ENCODE data around the gene ATRNL1.
"Not testable (repeated sequence)": the region's sequence is repeated elsewhere in the genome, so short reads cannot be mapped to it uniquely, and the experiment has no call there.

DNA sequence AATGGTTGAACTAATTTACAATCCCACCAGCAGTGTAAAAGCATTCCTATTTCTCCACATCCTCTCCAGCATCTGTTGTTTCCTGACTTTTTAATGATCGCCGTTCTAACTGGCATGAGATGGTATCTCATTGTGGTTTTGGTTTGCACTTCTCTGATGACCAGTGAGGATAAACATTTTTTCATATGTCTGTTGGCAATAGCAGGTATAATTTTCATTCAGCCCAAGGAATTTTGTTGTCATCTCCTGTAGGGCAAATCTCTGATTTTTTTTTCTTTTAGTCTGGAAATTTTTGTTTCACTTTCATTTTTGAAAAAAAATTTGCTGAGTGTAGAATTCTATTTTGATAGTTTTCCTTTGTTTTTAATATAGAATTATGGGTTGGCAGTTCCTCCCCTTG, 114.1 kb downstream of the ATRNL1 start:
- TF ChIP-seq, protein P1, sequence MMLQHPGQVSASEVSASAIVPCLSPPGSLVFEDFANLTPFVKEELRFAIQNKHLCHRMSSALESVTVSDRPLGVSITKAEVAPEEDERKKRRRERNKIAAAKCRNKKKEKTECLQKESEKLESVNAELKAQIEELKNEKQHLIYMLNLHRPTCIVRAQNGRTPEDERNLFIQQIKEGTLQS (IDR thresholded peaks at IDR 0.05; ENCODE audit: insufficient read depth, low read depth, low read length), result not testable (repeated sequence)
- TF ChIP-seq, protein P2, sequence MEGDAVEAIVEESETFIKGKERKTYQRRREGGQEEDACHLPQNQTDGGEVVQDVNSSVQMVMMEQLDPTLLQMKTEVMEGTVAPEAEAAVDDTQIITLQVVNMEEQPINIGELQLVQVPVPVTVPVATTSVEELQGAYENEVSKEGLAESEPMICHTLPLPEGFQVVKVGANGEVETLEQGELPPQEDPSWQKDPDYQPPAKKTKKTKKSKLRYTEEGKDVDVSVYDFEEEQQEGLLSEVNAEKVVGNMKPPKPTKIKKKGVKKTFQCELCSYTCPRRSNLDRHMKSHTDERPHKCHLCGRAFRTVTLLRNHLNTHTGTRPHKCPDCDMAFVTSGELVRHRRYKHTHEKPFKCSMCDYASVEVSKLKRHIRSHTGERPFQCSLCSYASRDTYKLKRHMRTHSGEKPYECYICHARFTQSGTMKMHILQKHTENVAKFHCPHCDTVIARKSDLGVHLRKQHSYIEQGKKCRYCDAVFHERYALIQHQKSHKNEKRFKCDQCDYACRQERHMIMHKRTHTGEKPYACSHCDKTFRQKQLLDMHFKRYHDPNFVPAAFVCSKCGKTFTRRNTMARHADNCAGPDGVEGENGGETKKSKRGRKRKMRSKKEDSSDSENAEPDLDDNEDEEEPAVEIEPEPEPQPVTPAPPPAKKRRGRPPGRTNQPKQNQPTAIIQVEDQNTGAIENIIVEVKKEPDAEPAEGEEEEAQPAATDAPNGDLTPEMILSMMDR (IDR thresholded peaks at IDR 0.05; ENCODE audit: control extremely low read depth in 1 of 3, insufficient read depth in 1 of 3, low read depth in 1 of 3, low read length in 3 of 3), result not testable (repeated sequence)
- not testable (repeated sequence) for TF ChIP-seq CREB1 (IDR thresholded peaks at IDR 0.05); YY1 (IDR thresholded peaks at IDR 0.05; ENCODE audit: low read depth, low read length); SIRT6 (IDR thresholded peaks at IDR 0.05; ENCODE audit: low read length); CBX8 (IDR thresholded peaks at IDR 0.05; ENCODE audit: borderline replicate concordance, low read depth, low read length); POLR2A (IDR thresholded peaks at IDR 0.05; ENCODE audit: control extremely low read depth in 1 of 2, low read depth in 2 of 2, low read length in 2 of 2); RNF2 (IDR thresholded peaks at IDR 0.05; ENCODE audit: borderline replicate concordance, low read depth, low read length, missing control alignments, poor library complexity, severe bottlenecking); RFX5 (IDR thresholded peaks at IDR 0.05; ENCODE audit: borderline replicate concordance, low read depth, low read length); HDAC6 (IDR thresholded peaks at IDR 0.05; ENCODE audit: low read depth, low read length); JUND (IDR thresholded peaks at IDR 0.05; ENCODE audit: low read length)

Data from H1 (cell line).